Fibroblast of lung (primary cell): Measurements from ENCODE around the gene HOXD4.

Experiments used
- CTCF ChIP-seq, 2 donors: IDR thresholded peaks in 1 of 2; conservative IDR thresholded peaks in 1 of 2; 1 replicate in 1 of 2; 2 replicates in 1 of 2; pipeline ENCODE4 v1.5.1; 2011 to 2012; ENCODE audit warnings: low read length in 2 of 2, control low read depth in 1 of 2, inconsistent platforms in 1 of 2, low read depth in 1 of 2, mild to moderate bottlenecking in 1 of 2
- EZH2 ChIP-seq: IDR thresholded peaks from 2 replicates; pipeline ENCODE4 v1.5.1; 2012; ENCODE audit warnings: low read length, control low read depth, mild to moderate bottlenecking; ENCODE audit errors: missing control alignments

DNA sequence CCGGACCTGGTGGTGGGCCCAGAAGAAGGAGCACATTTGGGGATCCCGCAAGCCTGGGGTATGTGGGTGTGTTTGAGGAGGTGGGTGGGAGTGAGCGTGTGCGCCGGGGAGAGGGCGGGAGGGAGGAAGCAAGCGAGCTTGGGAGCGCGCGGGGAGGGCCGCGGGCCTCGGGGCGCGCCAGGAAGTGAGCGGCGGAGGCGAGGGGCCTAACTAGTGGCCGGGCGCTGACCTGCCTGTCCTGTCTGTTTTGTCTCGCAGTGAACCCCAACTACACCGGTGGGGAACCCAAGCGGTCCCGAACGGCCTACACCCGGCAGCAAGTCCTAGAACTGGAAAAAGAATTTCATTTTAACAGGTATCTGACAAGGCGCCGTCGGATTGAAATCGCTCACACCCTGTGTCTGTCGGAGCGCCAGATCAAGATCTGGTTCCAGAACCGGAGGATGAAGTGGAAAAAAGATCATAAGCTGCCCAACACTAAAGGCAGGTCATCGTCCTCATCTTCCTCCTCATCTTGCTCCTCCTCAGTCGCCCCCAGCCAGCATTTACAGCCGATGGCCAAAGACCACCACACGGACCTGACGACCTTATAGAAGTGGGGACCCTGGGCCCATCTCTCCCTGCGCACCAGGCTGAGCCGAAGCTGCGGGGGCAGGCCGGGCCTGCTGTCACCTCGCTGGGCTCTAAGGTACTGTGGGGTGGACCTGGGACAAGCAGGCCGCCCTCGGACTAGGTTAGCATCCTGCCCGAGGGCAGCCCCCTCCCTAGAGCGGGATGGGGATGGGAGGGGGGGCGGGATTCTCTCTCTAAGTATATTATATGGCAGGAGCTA, 1.2 kb downstream of the HOXD4 start:
- TF ChIP-seq CTCF (conservative IDR thresholded peaks at IDR 0.05 in 1 of 2, IDR thresholded peaks at IDR 0.05 in 1 of 2; ENCODE audit: low read depth in 1 of 2, low read length in 2 of 2) (no peak), EZH2 (peak; percentile 57)
